Skeletal muscle satellite cell (primary cell): ENCODE data around the gene ADAT1.
A peak's percentile ranks its signal among the peaks of the same experiment; 100 is the strongest.

Source experiments
- H3K27me3 ChIP-seq: 2 replicates; pipeline ENCODE4 v1.7.0; 2013; ENCODE audit warnings: low read length; ENCODE audit not compliant: control insufficient read depth, insufficient read depth
- H3K36me3 ChIP-seq: 2 replicates; pipeline ENCODE4 v1.7.0; 2013; ENCODE audit warnings: mild to moderate bottlenecking, control low read depth, low read length; ENCODE audit not compliant: insufficient read depth
- H3K4me1 ChIP-seq: 2 replicates; pipeline ENCODE4 v1.7.0; 2013; ENCODE audit warnings: low read length; ENCODE audit not compliant: control insufficient read depth, insufficient read depth
- H3K4me2 ChIP-seq: 2 replicates; pipeline ENCODE4 v1.7.0; 2013; ENCODE audit warnings: mild to moderate bottlenecking, low read length
- H3K4me3 ChIP-seq: 2 replicates; pipeline ENCODE4 v1.7.0; 2013; ENCODE audit warnings: low read length
- H3K9ac ChIP-seq: 2 replicates; pipeline ENCODE4 v1.7.0; 2013; ENCODE audit warnings: mild to moderate bottlenecking, low read depth, low read length, moderate library complexity
- H3K9me3 ChIP-seq: replicated peaks from 2 replicates; pipeline ENCODE4 v1.7.0; 2013; ENCODE audit warnings: mild to moderate bottlenecking, control low read depth, low read length

ADAT1 gene

DNA sequence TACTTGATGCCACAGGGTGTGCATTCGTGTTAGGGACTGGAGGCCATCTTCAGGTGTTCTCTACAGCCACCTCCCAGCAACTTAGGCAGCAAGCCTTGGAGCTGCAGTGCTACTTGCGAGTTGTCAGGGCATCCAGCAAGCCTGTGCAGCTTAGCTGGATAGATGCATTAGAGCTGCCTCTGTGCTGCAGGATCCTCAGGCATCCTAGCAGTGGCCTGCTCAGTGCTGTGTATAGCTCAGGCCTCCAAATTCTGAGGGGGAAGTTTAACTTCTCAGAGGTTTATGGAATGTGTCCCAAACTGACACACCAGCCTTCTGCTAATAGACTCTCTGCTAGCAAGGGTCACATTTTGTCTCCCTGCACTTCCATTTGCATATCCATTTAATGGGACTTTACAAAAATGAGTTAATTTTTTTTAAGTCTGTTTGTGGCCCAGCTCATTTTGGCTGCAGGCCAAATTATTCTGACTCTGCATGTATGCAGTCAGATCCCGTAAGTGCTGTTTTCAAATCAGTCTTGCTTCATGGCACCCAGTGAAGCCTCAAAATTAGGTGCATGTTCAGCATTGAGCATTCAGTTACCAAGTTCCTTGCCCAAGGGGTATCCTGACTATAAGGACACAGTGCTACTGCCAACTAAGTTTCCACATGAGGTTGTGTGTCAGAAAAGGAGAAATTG is 50.1 kb downstream of the ADAT1 start:
- Histone ChIP-seq H3K4me2 (no peak overlapping the region), H3K27me3 (no peaks in the 10 kb centered on the region), H3K9ac (no peak overlapping the region), H3K4me1 (no peaks in the 10 kb centered on the region), H3K36me3 (peaks cover 62% of the 10 kb centered on the region), H3K4me3 (no peak overlapping the region), H3K9me3 (no peaks in the 10 kb centered on the region)

DNA sequence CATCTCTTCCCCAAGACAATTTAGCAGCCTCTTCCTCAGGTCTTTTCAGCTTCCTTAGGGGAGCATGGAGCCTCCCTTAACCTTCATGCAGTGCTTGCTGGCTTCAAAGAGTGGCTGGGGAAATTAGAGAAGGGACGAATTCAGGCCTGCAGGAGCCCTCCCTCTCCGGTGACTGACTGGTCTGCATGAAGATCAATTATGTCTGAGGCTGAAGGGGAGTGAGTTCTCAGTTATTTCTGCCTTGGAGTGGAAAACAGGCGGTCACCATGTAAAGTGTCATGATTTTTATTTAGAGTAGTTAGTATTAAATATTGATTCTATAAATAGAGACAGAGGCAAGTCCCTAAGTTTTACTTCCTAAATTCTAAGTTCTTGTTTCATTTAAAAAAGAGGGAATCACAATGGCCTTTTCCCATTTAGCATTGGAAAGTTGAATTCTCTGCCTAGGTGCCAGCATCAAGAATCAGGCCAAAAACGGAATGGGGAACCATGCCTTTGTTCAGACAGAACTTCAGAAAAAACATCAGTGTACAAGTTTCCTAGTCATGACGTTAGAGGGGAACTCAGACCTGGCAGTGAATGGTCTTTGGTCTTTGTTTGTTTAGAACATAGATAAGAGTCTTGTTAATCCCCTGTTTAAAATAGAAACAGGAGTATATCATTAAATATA is 52.5 kb downstream of the ADAT1 start:
- H3K4me1 ChIP-seq = peaks cover 8% of the 10 kb centered on the region
- no peaks in the 10 kb centered on the region for H3K27me3 ChIP-seq
- H3K4me3 ChIP-seq = no peak overlapping the region
- H3K9me3 ChIP-seq = no peaks in the 10 kb centered on the region
- no peak overlapping the region for H3K4me2 ChIP-seq
- H3K9ac ChIP-seq = no peak overlapping the region
- peaks cover 55% of the 10 kb centered on the region for H3K36me3 ChIP-seq

DNA sequence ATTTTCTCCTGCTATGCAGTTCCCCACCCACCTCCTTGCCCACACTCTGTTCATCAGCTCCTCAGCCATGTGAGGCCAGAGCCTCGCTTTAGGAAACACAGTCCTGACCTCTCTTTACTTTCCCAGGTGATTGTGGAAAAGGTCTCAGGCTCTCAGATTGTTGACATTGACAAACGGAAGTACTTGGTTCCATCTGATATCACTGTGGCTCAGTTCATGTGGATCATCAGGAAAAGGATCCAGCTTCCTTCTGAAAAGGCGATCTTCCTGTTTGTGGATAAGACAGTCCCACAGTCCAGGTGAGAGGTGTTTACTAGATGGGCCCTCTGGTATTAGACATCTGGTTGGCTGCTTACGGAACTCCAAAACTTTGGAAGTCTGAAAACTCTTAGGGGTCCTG is 55.2 kb downstream of the ADAT1 start:
- no peak overlapping the region for H3K9ac ChIP-seq
- H3K4me1 ChIP-seq = peaks cover 13% of the 10 kb centered on the region
- no peak overlapping the region for H3K4me3 ChIP-seq

DNA sequence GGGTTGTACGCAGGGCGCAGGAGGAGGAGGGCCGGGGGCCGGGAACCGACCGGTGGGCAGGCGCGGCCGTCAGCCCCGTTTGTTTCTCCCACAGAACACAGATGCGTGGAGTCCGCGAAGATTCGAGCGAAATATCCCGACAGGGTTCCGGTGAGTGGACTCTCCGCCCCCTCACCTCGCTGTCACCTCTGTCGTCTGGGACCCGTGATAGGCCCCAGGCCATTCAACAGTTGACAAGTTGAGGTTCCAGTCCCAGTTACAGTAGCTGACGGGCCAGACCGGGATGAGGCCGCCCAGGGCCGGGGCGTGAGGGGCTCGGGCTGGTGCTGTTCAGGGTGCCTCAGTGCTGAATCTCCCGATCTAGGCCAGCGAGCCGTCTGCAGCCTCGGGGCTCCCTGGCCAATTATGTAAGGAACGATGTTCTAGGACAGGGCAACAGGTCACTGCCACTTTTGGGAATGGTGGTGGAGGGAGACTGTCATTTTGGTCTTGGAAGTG is 56.3 kb downstream of the ADAT1 start:
- H3K4me2 ChIP-seq = peak overlapping the region; percentile 90
- H3K4me1 ChIP-seq = peaks cover 13% of the 10 kb centered on the region
- H3K36me3 ChIP-seq = peaks cover 30% of the 10 kb centered on the region
- H3K4me3 ChIP-seq = peak overlapping the region; percentile 85
- peaks cover 14% of the 10 kb centered on the region for H3K27me3 ChIP-seq
- H3K9me3 ChIP-seq = no peaks in the 10 kb centered on the region
- H3K9ac ChIP-seq = peak overlapping the region; percentile 93

More for the DNA sequence above, 55.2 kb downstream of the ADAT1 start:
- peak overlapping the region; percentile 90 for H3K4me2 ChIP-seq
- H3K27me3 ChIP-seq = peaks cover 8% of the 10 kb centered on the region
- H3K9me3 ChIP-seq = no peaks in the 10 kb centered on the region
- peaks cover 40% of the 10 kb centered on the region for H3K36me3 ChIP-seq

DNA sequence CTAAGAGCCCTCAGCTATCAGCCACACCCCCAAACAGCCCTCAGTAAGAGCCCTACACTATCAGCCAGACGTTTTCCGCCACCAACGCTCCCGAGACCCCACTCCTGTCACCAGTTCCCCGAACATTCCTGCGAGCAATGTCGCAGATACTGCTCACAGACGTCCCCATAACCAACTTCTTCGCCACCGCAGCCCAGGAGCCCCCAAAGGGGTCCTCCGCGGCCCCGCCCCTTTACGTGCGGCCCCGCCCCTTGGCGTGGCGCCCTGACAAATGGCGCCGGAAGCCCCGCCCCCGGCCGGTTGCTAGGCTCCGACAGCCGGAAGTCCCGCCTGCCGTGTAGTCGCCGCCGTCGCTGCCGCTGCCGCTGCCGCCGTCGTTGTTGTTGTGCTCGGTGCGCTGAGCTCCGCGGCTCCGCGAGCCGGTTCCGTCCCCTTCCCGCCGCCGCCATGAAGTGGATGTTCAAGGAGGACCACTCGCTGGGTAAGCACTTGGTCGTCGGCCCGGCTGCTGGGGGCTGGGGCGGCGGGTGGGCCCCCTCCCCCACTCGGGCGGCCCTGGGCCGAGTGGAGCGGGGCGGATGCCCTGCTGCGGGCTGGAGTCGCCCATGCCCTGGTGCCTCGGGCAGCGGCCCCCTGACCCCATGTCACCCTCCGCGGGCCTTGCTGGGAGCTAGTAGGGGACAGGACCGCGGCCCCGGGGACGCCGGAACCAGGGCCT is 56.9 kb downstream of the ADAT1 start, which contains the start of gene GABARAPL2:
TSS of gene GABARAPL2 (plus strand) at position 340 of the 718 bp plus-strand sequence. CDS start at position 448, 108 bp downstream.
- Histone ChIP-seq H3K4me1 (peaks cover 13% of the 10 kb centered on the region), H3K4me3 (peak within 1 kb of the TSS; percentile 85), H3K36me3 (peaks cover 27% of the 10 kb centered on the region), H3K4me2 (peak within 1 kb of the TSS; percentile 90), H3K27me3 (peaks cover 14% of the 10 kb centered on the region), H3K9ac (peak within 1 kb of the TSS; percentile 93), H3K9me3 (no peaks in the 10 kb centered on the region)

DNA sequence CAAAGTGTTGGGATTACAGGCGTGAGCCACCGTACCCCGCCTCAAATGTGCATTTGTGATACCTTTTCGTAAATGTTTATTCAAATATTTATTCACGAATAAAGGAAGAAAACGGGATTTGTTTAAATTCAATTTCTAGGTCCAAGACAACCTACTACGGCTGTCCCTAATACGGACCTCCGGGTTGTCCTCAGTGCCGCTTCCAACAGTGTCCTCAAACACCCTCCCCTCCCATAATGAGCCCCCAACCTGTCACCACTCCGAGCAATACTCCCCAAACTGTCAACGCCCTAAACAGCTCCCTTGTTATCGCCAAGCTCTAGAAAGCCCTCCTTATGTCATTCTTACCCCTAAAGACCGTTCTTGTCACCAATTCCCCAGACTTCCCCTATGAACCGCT is 57.4 kb downstream of the ADAT1 start:
- Histone ChIP-seq H3K36me3 (peaks cover 25% of the 10 kb centered on the region), H3K27me3 (peaks cover 14% of the 10 kb centered on the region), H3K4me2 (peak overlapping the region; percentile 90), H3K4me1 (peaks cover 13% of the 10 kb centered on the region), H3K9me3 (no peaks in the 10 kb centered on the region), H3K9ac (peak overlapping the region; percentile 93), H3K4me3 (peak overlapping the region; percentile 85)

DNA sequence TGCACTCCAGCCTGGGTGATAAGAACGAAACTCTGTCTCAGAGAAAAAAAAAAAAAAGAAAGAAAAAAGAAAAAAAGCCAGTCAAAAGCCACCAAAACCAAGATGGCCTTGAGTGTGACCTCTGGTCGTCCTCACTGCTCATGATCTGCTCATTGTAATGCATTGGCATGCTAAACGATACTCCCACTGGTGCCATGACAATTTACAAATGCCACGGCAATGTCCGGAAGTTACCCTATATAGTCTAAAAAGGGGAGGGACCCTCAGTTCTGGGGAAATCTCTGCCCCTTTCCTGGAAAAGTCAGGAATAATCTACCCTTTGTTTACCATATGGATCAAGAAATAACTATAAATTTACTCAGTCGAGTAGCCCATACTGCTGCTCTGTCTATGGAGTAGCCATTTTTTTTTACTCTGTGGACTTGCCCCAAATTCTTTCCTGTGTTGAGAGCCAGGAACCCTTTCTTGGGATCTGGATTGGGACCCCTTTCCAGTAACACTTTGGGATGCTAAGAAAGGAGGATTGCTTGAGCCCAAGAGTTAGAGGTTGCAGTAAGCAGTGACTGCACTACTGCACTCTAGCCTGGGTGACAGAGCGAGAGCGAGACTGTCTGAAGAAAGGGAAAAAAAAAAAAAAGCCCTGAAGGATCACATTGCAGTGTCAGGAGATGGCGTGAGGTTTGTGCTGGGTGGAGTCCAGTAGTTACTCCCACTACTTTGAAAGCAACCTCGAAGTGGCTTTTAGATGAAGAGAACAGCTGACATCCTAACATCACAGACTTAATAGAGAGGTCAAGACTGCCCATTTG is 63.3 kb downstream of the ADAT1 start:
- no peaks in the 10 kb centered on the region for H3K36me3 ChIP-seq
- peaks cover 16% of the 10 kb centered on the region for H3K4me1 ChIP-seq
- no peak overlapping the region for H3K9ac ChIP-seq
- H3K4me3 ChIP-seq = no peak overlapping the region
- no peaks in the 10 kb centered on the region for H3K9me3 ChIP-seq
- peaks cover 14% of the 10 kb centered on the region for H3K27me3 ChIP-seq
- peak overlapping the region; percentile 75 for H3K4me2 ChIP-seq

DNA sequence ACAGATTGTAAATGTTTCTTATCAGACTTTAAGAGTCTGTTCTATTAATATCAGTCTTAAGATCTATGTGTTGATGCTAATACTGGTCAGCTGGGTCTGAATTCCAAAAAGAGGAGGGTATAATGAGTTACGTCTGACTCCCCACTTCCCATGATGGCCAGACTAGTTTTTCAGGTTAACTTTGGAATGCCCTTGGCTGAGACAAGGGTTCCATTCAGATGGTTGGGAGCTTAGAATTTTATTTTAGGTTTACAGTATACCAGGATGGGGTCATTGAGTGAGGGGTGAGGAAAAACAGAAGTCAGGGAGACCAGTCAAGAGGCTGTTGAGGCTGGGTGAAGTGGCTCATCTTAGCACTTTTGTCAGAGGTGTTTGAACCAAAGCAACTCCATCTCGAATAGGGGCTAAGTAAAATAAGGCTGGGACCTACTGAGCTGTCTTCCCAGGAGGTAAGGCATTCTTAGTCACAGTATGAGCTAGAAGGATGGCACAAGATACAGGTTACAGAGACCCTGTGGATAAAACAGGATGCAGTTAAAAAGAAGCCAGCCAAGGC is 64.2 kb downstream of the ADAT1 start:
- H3K4me2 ChIP-seq = no peak overlapping the region
- peaks cover 14% of the 10 kb centered on the region for H3K27me3 ChIP-seq
- no peaks in the 10 kb centered on the region for H3K9me3 ChIP-seq
- H3K4me3 ChIP-seq = no peak overlapping the region
- peaks cover 19% of the 10 kb centered on the region for H3K4me1 ChIP-seq
- no peak overlapping the region for H3K9ac ChIP-seq
- H3K36me3 ChIP-seq = no peaks in the 10 kb centered on the region

DNA sequence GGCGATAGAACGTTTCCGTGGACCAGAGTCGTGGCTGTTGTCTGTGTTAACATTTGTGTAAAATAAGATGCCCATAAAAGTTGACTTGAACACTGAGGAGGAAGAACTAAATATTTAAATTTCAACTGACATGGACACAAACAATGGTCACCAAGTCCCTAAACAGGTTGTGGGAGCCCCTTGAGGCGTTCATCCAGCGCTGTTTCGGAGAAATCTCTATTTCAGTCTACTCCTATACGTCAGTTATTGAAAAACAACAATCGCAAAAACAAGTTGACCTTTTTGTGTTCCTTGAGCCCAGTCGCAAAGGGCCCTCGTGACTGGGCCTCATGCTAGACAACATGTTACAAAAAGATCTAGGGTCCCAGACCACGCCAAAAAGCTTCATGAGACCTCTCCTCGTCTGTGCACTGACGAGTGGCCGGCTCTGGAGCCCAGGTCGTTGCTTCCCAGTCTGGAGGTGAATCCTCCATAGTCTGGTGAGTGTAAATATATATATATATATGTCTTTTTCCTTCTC is 66.6 kb downstream of the ADAT1 start:
- Histone ChIP-seq H3K27me3 (no peaks in the 10 kb centered on the region), H3K4me3 (peak overlapping the region; percentile 75), H3K4me2 (peak overlapping the region; percentile 95), H3K9ac (peak overlapping the region; percentile 79), H3K4me1 (peaks cover 19% of the 10 kb centered on the region), H3K36me3 (no peaks in the 10 kb centered on the region), H3K9me3 (no peaks in the 10 kb centered on the region)

DNA sequence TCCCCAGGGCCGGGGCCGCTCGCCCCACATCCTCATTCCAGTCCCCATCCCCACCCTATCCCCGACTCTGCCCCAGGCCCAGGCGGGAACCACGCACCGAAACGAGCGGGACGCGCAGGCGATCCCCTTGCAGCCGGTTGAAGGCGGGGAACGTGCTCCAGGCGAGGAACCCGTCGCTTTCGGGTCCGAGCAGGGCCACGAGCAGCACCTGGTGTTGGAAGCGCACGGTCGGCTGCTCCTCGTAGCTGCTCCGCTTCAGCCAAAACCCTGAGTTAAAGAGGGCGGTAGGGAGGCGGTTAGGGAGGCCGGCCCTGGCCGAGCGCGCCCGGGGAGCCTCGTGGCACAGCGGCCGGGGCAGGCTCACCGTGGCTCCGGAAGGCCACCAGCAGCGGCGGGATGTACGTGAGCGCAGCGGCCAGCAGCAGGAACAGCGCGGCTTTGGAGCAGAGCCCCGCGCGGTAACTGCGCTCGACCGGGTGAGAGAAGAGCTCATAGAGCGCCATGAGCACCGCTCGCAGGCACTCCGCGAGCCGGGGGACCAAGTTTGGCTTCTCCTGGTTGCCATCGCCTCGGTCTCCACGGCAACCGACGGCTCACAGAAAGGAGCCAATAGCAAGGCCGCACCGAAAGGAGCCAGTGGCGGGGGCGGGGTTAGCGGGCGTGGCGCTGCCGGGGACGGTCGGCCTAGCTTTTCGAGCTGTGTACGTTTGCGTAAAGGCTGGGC is 67.2 kb downstream of the ADAT1 start, which contains the start of gene TMEM231:
TSS of gene TMEM231 (minus strand) at position 546 of the 724 bp plus-strand sequence. CDS start at position 503, 43 bp downstream.
- peak within 1 kb of the TSS; percentile 75 for H3K4me3 ChIP-seq
- H3K9me3 ChIP-seq = no peaks in the 10 kb centered on the region
- H3K4me2 ChIP-seq = peak within 1 kb of the TSS; percentile 95
- H3K9ac ChIP-seq = peak within 1 kb of the TSS; percentile 79
- H3K4me1 ChIP-seq = peaks cover 19% of the 10 kb centered on the region
- no peaks in the 10 kb centered on the region for H3K27me3 ChIP-seq
- H3K36me3 ChIP-seq = no peaks in the 10 kb centered on the region
